Left lung (tissue), 10 donors: ENCODE measurements around the gene ERAS. TPM values are rescaled to one million over a fixed set of nuclear protein-coding genes. Genes with fewer than 3 reads are reported as not detected.

ENCODE experiments used
- ATAC-seq: fragments of 200-7000 bp; cut with Tn5 transposase; one replicate; pipeline ENCODE4 v1.9.1; 2020; ENCODE audit warnings: moderate library complexity
- DNase-seq, 4 donors: peaks; one replicate each; pipeline ENCODE4 v3.0.0-alpha.2; 2013 to 2020
- H3K27ac ChIP-seq, 2 donors: fragments of 200-600 bp; sonication (generic) in 1 of 2; one replicate each; pipeline versions ENCODE4 v1.5.0 to v1.8.0; 2020 to 2021
- H3K27me3 ChIP-seq, 2 donors: fragments of 200-600 bp; sonication (generic) in 1 of 2; one replicate each; pipeline versions ENCODE4 v1.5.0 to v1.8.0; 2020 to 2021
- H3K36me3 ChIP-seq, 2 donors: fragments of 200-600 bp; sonication (generic) in 1 of 2; one replicate each; pipeline versions ENCODE4 v1.5.0 to v1.8.0; 2020 to 2021
- H3K4me1 ChIP-seq, 2 donors: fragments of 200-600 bp; one replicate each; pipeline ENCODE4 v1.8.0; 2021
- H3K4me3 ChIP-seq, 2 donors: fragments of 200-600 bp; sonication (generic) in 1 of 2; one replicate each; pipeline versions ENCODE4 v1.5.0 to v1.8.0; 2020 to 2021; ENCODE audit warnings: mild to moderate bottlenecking in 1 of 2
- H3K9me3 ChIP-seq, 2 donors: fragments of 200-600 bp; sonication (generic) in 1 of 2; one replicate each; pipeline versions ENCODE4 v1.5.0 to v1.8.0; 2020 to 2021
- intact Hi-C, 2 donors: fragments of 100-400 bp; cut with DNase I; formaldehyde crosslinking; loops; one replicate each; pipeline versions ENCODE4 v1.11.2 to v1.14.2; 2022
- polyA plus RNA-seq, 6 donors: library from polyadenylated mRNA; unstranded; fragments of 120-200 nt; gene quantifications; one replicate each; pipeline ENCODE4 v1.2.1, GENCODE V29; 2013; ENCODE audit not compliant: insufficient read length in 6 of 6
- total RNA-seq, 2 donors: library from RNA; stranded (reverse); fragmentation: NEBNext Ultra II Directional; extraction: Animal tissue kit (Norgen Biotek cat#: 25700); gene quantifications; one replicate each; pipeline ENCODE4 v1.2.1, GENCODE V29; 2021
- TF ChIP-seq, protein P1 (sequence below), 2 donors: fragments of 200-600 bp; sonication (generic) in 1 of 2; IDR thresholded peaks; one replicate each; pipeline versions ENCODE4 v1.5.0 to v1.8.0; 2021; ENCODE audit warnings: antibody characterized with exemption in 2 of 2
- donor health status: DM: no; HTN: yes; CAD: no.
- donor health status: DM: no; HTN: no; CAD: no.

Gene ERAS
- total and polyA plus RNA-seq, 8 donors = 0.14 to 0.52 (median 0.26) TPM; not detected in 3

DNA sequence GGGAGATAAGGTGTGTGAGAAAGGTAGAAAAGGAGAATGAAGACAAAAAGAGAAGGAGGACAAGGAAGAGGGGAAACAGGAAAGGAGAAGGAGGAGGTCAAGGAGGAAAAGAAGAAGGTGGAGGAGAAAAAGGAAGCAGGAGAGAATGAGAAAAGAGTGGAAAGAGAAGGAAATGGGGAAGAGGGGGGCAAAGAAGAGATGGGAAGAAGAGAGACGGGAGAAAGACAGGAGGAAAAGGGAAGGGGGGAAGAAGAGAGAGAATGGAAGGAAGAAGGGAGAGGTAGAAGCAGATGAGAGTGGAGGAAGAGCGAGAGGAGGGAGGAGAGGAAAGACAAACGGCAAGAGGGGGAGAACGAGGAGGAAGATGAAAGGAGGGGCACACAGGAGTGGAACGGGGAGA is 35.8 kb upstream of the ERAS start:
- Histone ChIP-seq H3K4me3 (no peak overlapping the region), H3K36me3 (no peaks in the 10 kb centered on the region), H3K4me1 (no peaks in the 10 kb centered on the region), H3K9me3 (no peaks in the 10 kb centered on the region), H3K27ac (no peak overlapping the region), H3K27me3 (no peaks in the 10 kb centered on the region)
- DNase-seq (no peak), ATAC-seq (no peak)
- intact Hi-C loops = no loop called here
- TF ChIP-seq, protein P1, sequence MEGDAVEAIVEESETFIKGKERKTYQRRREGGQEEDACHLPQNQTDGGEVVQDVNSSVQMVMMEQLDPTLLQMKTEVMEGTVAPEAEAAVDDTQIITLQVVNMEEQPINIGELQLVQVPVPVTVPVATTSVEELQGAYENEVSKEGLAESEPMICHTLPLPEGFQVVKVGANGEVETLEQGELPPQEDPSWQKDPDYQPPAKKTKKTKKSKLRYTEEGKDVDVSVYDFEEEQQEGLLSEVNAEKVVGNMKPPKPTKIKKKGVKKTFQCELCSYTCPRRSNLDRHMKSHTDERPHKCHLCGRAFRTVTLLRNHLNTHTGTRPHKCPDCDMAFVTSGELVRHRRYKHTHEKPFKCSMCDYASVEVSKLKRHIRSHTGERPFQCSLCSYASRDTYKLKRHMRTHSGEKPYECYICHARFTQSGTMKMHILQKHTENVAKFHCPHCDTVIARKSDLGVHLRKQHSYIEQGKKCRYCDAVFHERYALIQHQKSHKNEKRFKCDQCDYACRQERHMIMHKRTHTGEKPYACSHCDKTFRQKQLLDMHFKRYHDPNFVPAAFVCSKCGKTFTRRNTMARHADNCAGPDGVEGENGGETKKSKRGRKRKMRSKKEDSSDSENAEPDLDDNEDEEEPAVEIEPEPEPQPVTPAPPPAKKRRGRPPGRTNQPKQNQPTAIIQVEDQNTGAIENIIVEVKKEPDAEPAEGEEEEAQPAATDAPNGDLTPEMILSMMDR (IDR thresholded peaks at IDR 0.05) = no peak

DNA sequence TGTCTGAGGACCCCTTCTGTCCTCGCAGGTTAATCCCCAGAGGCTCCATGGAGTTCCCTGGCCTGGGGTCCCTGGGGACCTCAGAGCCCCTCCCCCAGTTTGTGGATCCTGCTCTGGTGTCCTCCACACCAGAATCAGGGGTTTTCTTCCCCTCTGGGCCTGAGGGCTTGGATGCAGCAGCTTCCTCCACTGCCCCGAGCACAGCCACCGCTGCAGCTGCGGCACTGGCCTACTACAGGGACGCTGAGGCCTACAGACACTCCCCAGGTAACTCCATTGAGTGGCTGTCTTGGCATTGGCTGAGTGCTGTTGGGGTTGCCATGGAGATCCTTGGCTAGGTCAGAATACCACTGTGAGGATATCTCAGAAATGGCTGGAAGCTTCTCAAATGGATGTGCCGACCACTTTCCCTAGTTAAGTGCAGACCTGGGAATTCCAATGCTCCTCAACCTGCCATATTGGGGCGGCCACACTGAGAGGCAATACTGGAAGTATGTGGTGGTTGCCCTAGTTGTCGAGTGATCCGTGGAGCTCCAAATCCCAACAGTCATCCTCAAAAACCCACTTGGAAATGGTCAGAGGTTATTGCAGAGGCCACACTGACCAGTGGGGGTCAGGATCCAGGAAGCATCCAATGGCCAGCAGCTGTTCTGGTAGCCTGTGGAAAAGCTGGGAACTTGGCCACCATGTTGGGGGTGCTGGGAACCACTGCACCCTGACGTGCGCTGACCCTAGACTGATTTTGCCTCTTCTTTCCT is 35.1 kb upstream of the ERAS start:
- DNase-seq = no peak
- no peak for ATAC-seq
- TF ChIP-seq, protein P1 (IDR thresholded peaks at IDR 0.05) = no peak
- no peak overlapping the region for H3K27ac ChIP-seq
- intact Hi-C loops = no loop called here
- no peaks in the 10 kb centered on the region for H3K9me3 ChIP-seq
- no peak overlapping the region for H3K4me3 ChIP-seq
- no peaks in the 10 kb centered on the region for H3K4me1 ChIP-seq
- H3K27me3 ChIP-seq = no peaks in the 10 kb centered on the region
- no peaks in the 10 kb centered on the region for H3K36me3 ChIP-seq

DNA sequence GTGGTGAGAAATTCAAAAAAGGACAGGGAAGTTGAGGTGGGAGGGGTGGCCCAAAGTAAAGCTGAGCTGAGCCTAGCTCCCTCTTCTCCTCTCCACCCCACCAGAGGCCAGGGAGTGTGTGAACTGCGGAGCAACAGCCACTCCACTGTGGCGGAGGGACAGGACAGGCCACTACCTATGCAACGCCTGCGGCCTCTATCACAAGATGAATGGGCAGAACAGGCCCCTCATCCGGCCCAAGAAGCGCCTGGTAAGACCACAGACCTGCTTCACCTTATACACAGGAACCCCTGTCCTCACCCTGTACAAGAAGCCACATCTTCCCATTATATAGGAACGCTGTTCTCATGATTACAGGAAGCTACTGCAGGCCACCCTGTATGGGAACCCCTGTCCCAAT is 34.1 kb upstream of the ERAS start:
- H3K27ac ChIP-seq = no peak overlapping the region
- no peaks in the 10 kb centered on the region for H3K9me3 ChIP-seq
- intact Hi-C loops = no loop called here
- no peaks in the 10 kb centered on the region for H3K4me1 ChIP-seq
- TF ChIP-seq, protein P1 (IDR thresholded peaks at IDR 0.05) = no peak
- no peaks in the 10 kb centered on the region for H3K36me3 ChIP-seq
- H3K27me3 ChIP-seq = no peaks in the 10 kb centered on the region
- H3K4me3 ChIP-seq = no peak overlapping the region
- ATAC-seq (no peak), DNase-seq (no peak)

DNA sequence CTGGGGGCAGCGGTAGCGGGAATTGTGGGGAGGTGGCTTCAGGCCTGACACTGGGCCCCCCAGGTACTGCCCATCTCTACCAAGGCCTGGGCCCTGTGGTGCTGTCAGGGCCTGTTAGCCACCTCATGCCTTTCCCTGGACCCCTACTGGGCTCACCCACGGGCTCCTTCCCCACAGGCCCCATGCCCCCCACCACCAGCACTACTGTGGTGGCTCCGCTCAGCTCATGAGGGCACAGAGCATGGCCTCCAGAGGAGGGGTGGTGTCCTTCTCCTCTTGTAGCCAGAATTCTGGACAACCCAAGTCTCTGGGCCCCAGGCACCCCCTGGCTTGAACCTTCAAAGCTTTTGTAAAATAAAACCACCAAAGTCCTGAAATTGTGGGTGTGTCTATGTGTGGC is 32.4 kb upstream of the ERAS start:
- no peak overlapping the region for H3K27ac ChIP-seq
- intact Hi-C loops = no loop called here
- H3K36me3 ChIP-seq = no peaks in the 10 kb centered on the region
- no peaks in the 10 kb centered on the region for H3K27me3 ChIP-seq
- H3K9me3 ChIP-seq = no peaks in the 10 kb centered on the region
- no peak overlapping the region for H3K4me3 ChIP-seq
- DNase-seq = no peak
- H3K4me1 ChIP-seq = no peaks in the 10 kb centered on the region
- TF ChIP-seq, protein P1 (IDR thresholded peaks at IDR 0.05) = no peak
- ATAC-seq = no peak

DNA sequence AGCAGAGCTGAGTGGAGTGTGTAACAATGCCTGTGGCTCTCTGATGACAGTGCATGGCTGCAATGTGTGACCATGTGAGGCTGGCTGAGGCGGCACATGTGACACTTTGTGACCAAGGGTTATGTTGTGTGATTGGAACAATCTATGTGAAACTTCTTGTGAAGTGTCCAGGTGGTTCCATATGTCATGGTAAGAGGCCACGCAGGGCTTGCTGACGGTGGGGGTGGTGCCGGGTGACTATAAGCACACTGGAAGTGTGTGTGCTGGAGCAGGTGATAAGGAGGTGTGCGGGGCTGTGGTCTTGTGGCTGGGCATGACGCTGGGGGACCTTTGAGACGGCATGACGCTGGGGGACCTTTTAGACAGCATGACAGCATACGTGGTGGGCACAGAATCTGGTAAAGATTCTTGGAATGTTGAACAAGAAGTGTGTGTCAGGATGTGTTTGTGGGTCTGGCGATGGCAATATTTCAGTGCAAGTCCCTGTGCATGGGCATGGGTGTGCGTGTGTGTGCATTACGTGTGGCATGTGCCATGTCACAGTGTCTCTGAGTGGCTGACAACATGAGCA is 31.9 kb upstream of the ERAS start:
- no peaks in the 10 kb centered on the region for H3K9me3 ChIP-seq
- no peaks in the 10 kb centered on the region for H3K4me1 ChIP-seq
- H3K27me3 ChIP-seq = no peaks in the 10 kb centered on the region
- H3K27ac ChIP-seq = no peak overlapping the region
- H3K4me3 ChIP-seq = no peak overlapping the region
- TF ChIP-seq, protein P1 (IDR thresholded peaks at IDR 0.05) = no peak
- intact Hi-C loops = no loop called here
- H3K36me3 ChIP-seq = no peaks in the 10 kb centered on the region
- DNase-seq = no peak
- ATAC-seq = no peak
